Vagina (tissue), 2 donors: ENCODE results near the gene SIK3.

Experiments used
- CTCF ChIP-seq, 3 experiments: fragments of 450-650 bp in 2 of 3; fragments of 200-600 bp in 1 of 3; sonication (generic) in 1 of 3; IDR thresholded peaks; one replicate each; pipeline ENCODE4 v1.5.1; 2017 to 2019; ENCODE audit warnings: antibody characterized with exemption in 3 of 3, mild to moderate bottlenecking in 2 of 3, moderate library complexity in 2 of 3
- POLR2A ChIP-seq, 2 donors: fragments of 450-650 bp; IDR thresholded peaks; one replicate each; pipeline ENCODE4 v1.6.1; 2017; ENCODE audit warnings: antibody characterized with exemption in 2 of 2, mild to moderate bottlenecking in 2 of 2, moderate library complexity in 2 of 2
- POLR2AphosphoS5 ChIP-seq, 2 donors: sonication (generic); formaldehyde crosslinking; IDR thresholded peaks; one replicate each; pipeline ENCODE4 v1.9.0; 2017; ENCODE audit warnings: antibody characterized with exemption in 2 of 2, mild to moderate bottlenecking in 2 of 2, low read depth in 1 of 2; ENCODE audit not compliant: insufficient read depth in 1 of 2

- TF ChIP-seq POLR2A (IDR thresholded peaks at IDR 0.05) (no peak), CTCF (IDR thresholded peaks at IDR 0.05) (no peak), POLR2AphosphoS5 (IDR thresholded peaks at IDR 0.05; ENCODE audit: insufficient read depth in 1 of 2, low read depth in 1 of 2) (no peak)
Measured at GRCh38 chr11:117095284-117096161, 2.7 kb downstream of the SIK3 start.
